ENCODE data around the gene R3HCC1L.

R3HCC1L gene

DNA sequence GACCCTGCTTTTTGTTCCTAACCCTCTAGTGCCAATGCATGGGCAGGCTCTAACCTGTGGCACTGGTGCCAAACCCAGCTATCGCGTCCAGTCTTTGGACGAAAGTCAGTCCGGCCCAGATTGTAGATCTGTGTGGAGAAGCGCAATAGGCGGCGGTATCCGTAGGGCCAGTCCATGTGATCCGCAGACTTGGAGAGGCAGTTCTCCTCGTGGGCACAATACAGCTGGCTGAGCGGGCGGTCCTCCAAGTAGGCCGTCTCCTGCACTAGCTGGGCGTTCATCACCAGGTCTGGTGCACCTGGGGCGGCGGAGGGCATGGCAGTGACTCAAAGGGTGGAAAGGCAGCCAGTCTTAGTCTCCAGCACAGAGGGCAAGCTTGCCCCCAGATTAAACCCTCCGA lies 119.0 kb downstream of the R3HCC1L start (continued):
- TF ChIP-seq PRDM2 (tag by site-specific recombination; IDR thresholded peaks at IDR 0.05; ENCODE audit: borderline replicate concordance) (no peak), ZSCAN4 (tag by site-specific recombination; IDR thresholded peaks at IDR 0.05) (no peak), ZNF366 (tag by site-specific recombination; conservative IDR thresholded peaks at IDR 0.05) (no peak)

- Histone ChIP-seq H3K27ac (ENCODE audit: extremely low read depth, low read depth, low read length) (no peak overlapping the region), H3K36me3 (ENCODE audit: control insufficient read depth in 2 of 2, insufficient read depth in 1 of 2, low read length in 2 of 2) (peaks cover 0 to 24% of the 10 kb centered on the region in 2 experiments; a peak in 1 of 3 replicates), H3K4me1 (ENCODE audit: control insufficient read depth, insufficient read depth, low read length) (no peaks in the 10 kb centered on the region; the same call in 1 of the 2 replicates), H3K4me3 (ENCODE audit: low read depth, low read length) (no peak overlapping the region), H3K9me3 (ENCODE audit: control insufficient read depth, insufficient read depth, low read depth, low read length) (no peaks in the 10 kb centered on the region)
- ChIA-PET POLR2A (no interaction called here), CTCF (interaction anchor here (0.5 to 5.4 kb wide), 2 partner anchors 55 to 134 kb away, joined by 4 to 24 read pairs; no protein-coding TSS in a partner anchor)
- TF ChIP-seq PRDM1 (tag by site-specific recombination; IDR thresholded peaks at IDR 0.05) (0 out of 2 replicates have a peak, but pooled peaks have one; percentile 18), ZNF501 (tag by site-specific recombination; IDR thresholded peaks at IDR 0.05) (no peak)
Measured at GRCh38 chr10:98254234-98254974, 119.9 kb downstream of the R3HCC1L start.

GRCh38 chr10:98255146-98255877 lies 120.9 kb downstream of the R3HCC1L start:
- Histone ChIP-seq H3K9me3 (ENCODE audit: control insufficient read depth, insufficient read depth, low read depth, low read length) (no peaks in the 10 kb centered on the region), H3K4me1 (ENCODE audit: control insufficient read depth, insufficient read depth, low read length) (no peaks in the 10 kb centered on the region; the same call in 1 of the 2 replicates), H3K4me3 (ENCODE audit: low read depth, low read length) (no peak overlapping the region), H3K36me3 (ENCODE audit: control insufficient read depth in 2 of 2, insufficient read depth in 1 of 2, low read length in 2 of 2) (peaks cover 0 to 17% of the 10 kb centered on the region in 2 experiments; a peak in 1 of 3 replicates), H3K27ac (ENCODE audit: extremely low read depth, low read depth, low read length) (no peak overlapping the region)
- ChIA-PET POLR2A (no interaction called here), CTCF (interaction anchor here (0.5 to 5.4 kb wide), 2 partner anchors 54 to 133 kb away, joined by 4 to 24 read pairs; no protein-coding TSS in a partner anchor)
- TF ChIP-seq ZNF600 (tag by site-specific recombination; IDR thresholded peaks at IDR 0.05): 0 out of 2 replicates have a peak, but pooled peaks have one; percentile 9
- TF ChIP-seq ZNF776 (tag by site-specific recombination; IDR thresholded peaks at IDR 0.05; ENCODE audit: borderline replicate concordance): no peak
- TF ChIP-seq, protein P1, sequence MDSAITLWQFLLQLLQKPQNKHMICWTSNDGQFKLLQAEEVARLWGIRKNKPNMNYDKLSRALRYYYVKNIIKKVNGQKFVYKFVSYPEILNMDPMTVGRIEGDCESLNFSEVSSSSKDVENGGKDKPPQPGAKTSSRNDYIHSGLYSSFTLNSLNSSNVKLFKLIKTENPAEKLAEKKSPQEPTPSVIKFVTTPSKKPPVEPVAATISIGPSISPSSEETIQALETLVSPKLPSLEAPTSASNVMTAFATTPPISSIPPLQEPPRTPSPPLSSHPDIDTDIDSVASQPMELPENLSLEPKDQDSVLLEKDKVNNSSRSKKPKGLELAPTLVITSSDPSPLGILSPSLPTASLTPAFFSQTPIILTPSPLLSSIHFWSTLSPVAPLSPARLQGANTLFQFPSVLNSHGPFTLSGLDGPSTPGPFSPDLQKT (IDR thresholded peaks at IDR 0.05; ENCODE audit: borderline replicate concordance, low read depth, low read length): no peak
- TF ChIP-seq ZBTB7A (tag by site-specific recombination; IDR thresholded peaks at IDR 0.05; ENCODE audit: low read depth): no peak

All from HEK293 (cell line).